ENCODE measurements around the gene DGKQ. TPM values are rescaled to one million over a fixed set of nuclear protein-coding genes. Genes with fewer than 3 reads are reported as not detected.
A peak's percentile ranks its signal among the peaks of the same experiment; 100 is the strongest.

DGKQ gene
- total and polyA plus RNA-seq, 9 of the 15 experiments (the other 6 are each of a cell fraction or from before 2014, with no cell fraction given) = 0.17 to 22.0 (median 5.6) TPM

DNA sequence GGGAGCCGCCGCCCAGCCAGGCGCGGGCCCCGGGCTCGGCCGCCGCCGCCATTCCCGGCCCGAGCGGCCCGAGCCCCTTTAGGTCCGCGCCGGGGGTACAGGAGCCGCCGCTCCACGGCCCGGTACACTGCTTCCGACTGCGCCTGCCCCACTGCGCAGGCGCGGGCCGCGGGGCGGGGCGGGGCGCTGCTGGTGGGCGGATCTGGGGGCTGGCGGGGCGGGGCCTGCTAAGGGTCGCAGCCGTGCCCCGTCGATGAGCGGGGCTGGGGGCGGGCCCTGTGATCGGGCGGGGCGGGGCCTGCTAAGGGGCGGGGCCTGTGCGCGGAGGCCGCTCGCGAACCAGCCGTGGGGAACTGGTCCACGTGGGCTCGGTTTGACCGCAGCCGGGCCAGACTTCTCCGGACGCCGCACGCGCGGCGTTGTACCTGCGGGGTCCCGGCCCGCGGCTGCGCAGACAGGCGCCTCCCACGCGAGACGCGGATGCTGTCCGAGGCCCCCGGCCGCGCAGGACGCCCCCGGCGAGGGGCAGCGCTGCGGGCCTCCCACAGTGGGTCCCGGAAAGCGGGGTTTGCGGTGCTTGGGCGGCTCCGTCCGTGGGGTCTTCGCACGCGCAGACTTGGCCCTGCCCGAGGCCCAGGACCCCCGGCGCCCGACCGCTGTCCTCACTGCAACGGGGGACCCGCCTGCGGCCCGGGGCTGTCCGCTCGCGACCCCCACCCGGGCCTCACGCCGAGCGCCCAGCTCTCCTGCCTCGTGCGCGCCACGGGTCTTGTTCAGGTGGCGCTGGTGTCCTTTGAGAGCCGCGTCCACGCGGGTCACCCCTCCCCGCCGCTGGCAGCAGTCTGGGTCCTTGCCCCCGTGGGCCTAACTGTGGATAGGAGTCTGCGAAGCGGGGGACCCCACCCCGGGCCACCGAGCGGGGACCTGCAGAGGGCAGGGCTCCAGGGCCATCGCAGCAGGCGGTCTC, at the start of gene DGKQ (continued):
- TF ChIP-seq, protein P1, sequence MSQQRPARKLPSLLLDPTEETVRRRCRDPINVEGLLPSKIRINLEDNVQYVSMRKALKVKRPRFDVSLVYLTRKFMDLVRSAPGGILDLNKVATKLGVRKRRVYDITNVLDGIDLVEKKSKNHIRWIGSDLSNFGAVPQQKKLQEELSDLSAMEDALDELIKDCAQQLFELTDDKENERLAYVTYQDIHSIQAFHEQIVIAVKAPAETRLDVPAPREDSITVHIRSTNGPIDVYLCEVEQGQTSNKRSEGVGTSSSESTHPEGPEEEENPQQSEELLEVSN (IDR thresholded peaks at IDR 0.05; ENCODE audit: borderline replicate concordance in 1 of 2, extremely low read depth in 1 of 2, insufficient read depth in 1 of 2, insufficient read length in 1 of 2, low read depth in 1 of 2, low read length in 1 of 2, poor library complexity in 1 of 2, severe bottlenecking in 1 of 2) = peak in 1 of 2 experiments; percentile 55
- TF ChIP-seq TAF15 (IDR thresholded peaks at IDR 0.05; ENCODE audit: low read depth, low read length) = no peak
- TF ChIP-seq SETDB1 (IDR thresholded peaks at IDR 0.05; ENCODE audit: low read length) = no peak
- TF ChIP-seq MAZ (CRISPR knock-in tag; conservative IDR thresholded peaks at IDR 0.05 in 1 of 2, IDR thresholded peaks at IDR 0.05 in 1 of 2) = peak in 1 of 2 experiments; percentile 50; a peak in 2 of 4 replicates
- TF ChIP-seq CBFA2T3 (IDR thresholded peaks at IDR 0.05) = no peak
- TF ChIP-seq, protein P2, sequence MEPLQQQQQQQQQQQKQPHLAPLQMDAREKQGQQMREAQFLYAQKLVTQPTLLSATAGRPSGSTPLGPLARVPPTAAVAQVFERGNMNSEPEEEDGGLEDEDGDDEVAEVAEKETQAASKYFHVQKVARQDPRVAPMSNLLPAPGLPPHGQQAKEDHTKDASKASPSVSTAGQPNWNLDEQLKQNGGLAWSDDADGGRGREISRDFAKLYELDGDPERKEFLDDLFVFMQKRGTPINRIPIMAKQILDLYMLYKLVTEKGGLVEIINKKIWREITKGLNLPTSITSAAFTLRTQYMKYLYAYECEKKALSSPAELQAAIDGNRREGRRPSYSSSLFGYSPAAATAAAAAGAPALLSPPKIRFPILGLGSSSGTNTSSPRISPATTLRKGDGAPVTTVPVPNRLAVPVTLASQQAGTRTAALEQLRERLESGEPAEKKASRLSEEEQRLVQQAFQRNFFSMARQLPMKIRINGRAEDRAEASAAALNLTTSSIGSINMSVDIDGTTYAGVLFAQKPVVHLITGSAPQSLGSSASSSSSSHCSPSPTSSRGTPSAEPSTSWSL (CRISPR knock-in tag; IDR thresholded peaks at IDR 0.05; ENCODE audit: borderline replicate concordance) = 0 out of 2 replicates have a peak, but pooled peaks have one; percentile 51
- peak; percentile 90 for TF ChIP-seq GATAD2B (IDR thresholded peaks at IDR 0.05; ENCODE audit: borderline replicate concordance)
- TF ChIP-seq CXXC5 (CRISPR knock-in tag; IDR thresholded peaks at IDR 0.05) = peak; percentile 55; the same call in 1 of the 2 replicates
- TF ChIP-seq, protein P3, sequence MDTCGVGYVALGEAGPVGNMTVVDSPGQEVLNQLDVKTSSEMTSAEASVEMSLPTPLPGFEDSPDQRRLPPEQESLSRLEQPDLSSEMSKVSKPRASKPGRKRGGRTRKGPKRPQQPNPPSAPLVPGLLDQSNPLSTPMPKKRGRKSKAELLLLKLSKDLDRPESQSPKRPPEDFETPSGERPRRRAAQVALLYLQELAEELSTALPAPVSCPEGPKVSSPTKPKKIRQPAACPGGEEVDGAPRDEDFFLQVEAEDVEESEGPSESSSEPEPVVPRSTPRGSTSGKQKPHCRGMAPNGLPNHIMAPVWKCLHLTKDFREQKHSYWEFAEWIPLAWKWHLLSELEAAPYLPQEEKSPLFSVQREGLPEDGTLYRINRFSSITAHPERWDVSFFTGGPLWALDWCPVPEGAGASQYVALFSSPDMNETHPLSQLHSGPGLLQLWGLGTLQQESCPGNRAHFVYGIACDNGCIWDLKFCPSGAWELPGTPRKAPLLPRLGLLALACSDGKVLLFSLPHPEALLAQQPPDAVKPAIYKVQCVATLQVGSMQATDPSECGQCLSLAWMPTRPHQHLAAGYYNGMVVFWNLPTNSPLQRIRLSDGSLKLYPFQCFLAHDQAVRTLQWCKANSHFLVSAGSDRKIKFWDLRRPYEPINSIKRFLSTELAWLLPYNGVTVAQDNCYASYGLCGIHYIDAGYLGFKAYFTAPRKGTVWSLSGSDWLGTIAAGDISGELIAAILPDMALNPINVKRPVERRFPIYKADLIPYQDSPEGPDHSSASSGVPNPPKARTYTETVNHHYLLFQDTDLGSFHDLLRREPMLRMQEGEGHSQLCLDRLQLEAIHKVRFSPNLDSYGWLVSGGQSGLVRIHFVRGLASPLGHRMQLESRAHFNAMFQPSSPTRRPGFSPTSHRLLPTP (IDR thresholded peaks at IDR 0.05; ENCODE audit: borderline replicate concordance, extremely low read depth, insufficient read length) = no peak
- no peak for TF ChIP-seq IFI16 (CRISPR knock-in tag; IDR thresholded peaks at IDR 0.05)
- TF ChIP-seq, protein P4, sequence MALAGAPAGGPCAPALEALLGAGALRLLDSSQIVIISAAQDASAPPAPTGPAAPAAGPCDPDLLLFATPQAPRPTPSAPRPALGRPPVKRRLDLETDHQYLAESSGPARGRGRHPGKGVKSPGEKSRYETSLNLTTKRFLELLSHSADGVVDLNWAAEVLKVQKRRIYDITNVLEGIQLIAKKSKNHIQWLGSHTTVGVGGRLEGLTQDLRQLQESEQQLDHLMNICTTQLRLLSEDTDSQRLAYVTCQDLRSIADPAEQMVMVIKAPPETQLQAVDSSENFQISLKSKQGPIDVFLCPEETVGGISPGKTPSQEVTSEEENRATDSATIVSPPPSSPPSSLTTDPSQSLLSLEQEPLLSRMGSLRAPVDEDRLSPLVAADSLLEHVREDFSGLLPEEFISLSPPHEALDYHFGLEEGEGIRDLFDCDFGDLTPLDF (CRISPR knock-in tag; IDR thresholded peaks at IDR 0.05) = no peak
- TF ChIP-seq ZNF436 (CRISPR knock-in tag; IDR thresholded peaks at IDR 0.05) = no peak
- TF ChIP-seq SIX5 (IDR thresholded peaks at IDR 0.05; ENCODE audit: borderline replicate concordance in 1 of 2, insufficient read depth in 1 of 2, low read depth in 1 of 2, low read length in 2 of 2) = no peak
